GM12873 (cell line): Measurements from ENCODE around the gene DPYD.

Experiments
- CTCF ChIP-seq: IDR thresholded peaks from 2 replicates; pipeline ENCODE4 v1.5.1; 2012; ENCODE audit warnings: low read depth, mild to moderate bottlenecking, moderate library complexity, low read length, control low read depth; ENCODE audit not compliant: insufficient read depth; ENCODE audit errors: missing control alignments

The DPYD gene

GRCh38 chr1:97919585-97920261, 1.1 kb downstream of the DPYD start:
- no peak for TF ChIP-seq CTCF

- TF ChIP-seq CTCF = no peak
These were observed 1.9 kb downstream of the DPYD start for GRCh38 chr1:97918961-97919360.

- no peak for TF ChIP-seq CTCF
These were observed 7.2 kb downstream of the DPYD start for GRCh38 chr1:97913506-97914139.

GRCh38 chr1:97911266-97912215, 9.3 kb downstream of the DPYD start:
- no peak for TF ChIP-seq CTCF

GRCh38 chr1:97909266-97909665, 11.6 kb downstream of the DPYD start:
- TF ChIP-seq CTCF = no peak

- no peak for TF ChIP-seq CTCF
These were observed 12.9 kb downstream of the DPYD start for GRCh38 chr1:97907886-97908285.
